IMR-90 (cell line): ENCODE measurements around the gene FHDC1. TPM values are rescaled to one million over a fixed set of nuclear protein-coding genes. Genes with fewer than 3 reads are reported as not detected.

Experiments used
- ATAC-seq: fragments of 200-7000 bp; cut with Tn5 transposase; 2 replicates; pipeline ENCODE4 v1.9.1; 2020; ENCODE audit warnings: low read depth, mild to moderate bottlenecking, moderate library complexity
- BruUV-seq: library from RNA; stranded (reverse); fragments of 400-500 nt; replicated peaks from 2 replicates; lab custom pipeline; 2021; lab: Mats Ljungman, UMichigan
- CTCF ChIA-PET: fragments of 300-600 bp; formaldehyde crosslinking; extraction: SDS; loops from one replicate; lab custom pipeline; 2021; ENCODE audit warnings: antibody characterized with exemption; lab: Yijun Ruan, JAX
- POLR2A ChIA-PET: fragments of 300-600 bp; sonication (Branson Sonifier 250); formaldehyde crosslinking; loops from one replicate; lab custom pipeline; 2022; ENCODE audit warnings: antibody characterized with exemption; ENCODE audit not compliant: unreplicated experiment; lab: Charles Lee
- DNase-seq: peaks from one replicate; pipeline ENCODE4 v3.0.0; 2013
- H2AFZ ChIP-seq: replicated peaks from 2 replicates; pipeline ENCODE3; 2013; ENCODE audit warnings: low read length, mild to moderate bottlenecking; ENCODE audit not compliant: poor library complexity
- H2AK5ac ChIP-seq: 2 replicates; pipeline ENCODE4 v1.6.1; 2013; ENCODE audit warnings: low read depth, low read length, inconsistent platforms
- H2AK9ac ChIP-seq: replicated peaks from 2 replicates; pipeline ENCODE3; 2013; ENCODE audit warnings: mild to moderate bottlenecking, low read depth, low read length, moderate library complexity; ENCODE audit not compliant: poor library complexity
- H2BK120ac ChIP-seq: 2 replicates; pipeline ENCODE4 v1.6.1; 2013; ENCODE audit warnings: low read depth, low read length, inconsistent platforms
- H2BK15ac ChIP-seq: 3 replicates; pipeline ENCODE4 v1.6.1; 2013; ENCODE audit warnings: low read depth, low read length, inconsistent platforms
- H2BK20ac ChIP-seq: 2 replicates; pipeline ENCODE4 v1.6.1; 2013; ENCODE audit warnings: low read depth, mild to moderate bottlenecking, inconsistent platforms, low read length, moderate library complexity
- H2BK5ac ChIP-seq: 2 replicates; pipeline ENCODE4 v1.6.1; 2013; ENCODE audit warnings: mild to moderate bottlenecking, low read depth, low read length, inconsistent platforms; ENCODE audit not compliant: poor library complexity, severe bottlenecking
- H3K14ac ChIP-seq: replicated peaks from 2 replicates; pipeline ENCODE4 v1.6.1; 2013; ENCODE audit warnings: low read depth, low read length, inconsistent platforms
- H3K18ac ChIP-seq: 2 replicates; pipeline ENCODE4 v1.6.1; 2013; ENCODE audit warnings: low read depth, low read length, control low read depth
- H3K23ac ChIP-seq: 2 replicates; pipeline ENCODE4 v1.6.1; 2013; ENCODE audit warnings: low read depth, low read length, inconsistent platforms
- H3K27ac ChIP-seq: 2 replicates; pipeline ENCODE4 v1.5.1; 2013; ENCODE audit warnings: mild to moderate bottlenecking, control low read depth, low read length; ENCODE audit not compliant: insufficient read depth
- H3K27me3 ChIP-seq: 2 replicates; pipeline ENCODE4 v1.6.1; 2013; ENCODE audit warnings: low read length; ENCODE audit not compliant: control insufficient read depth, insufficient read depth
- H3K36me3 ChIP-seq: 2 replicates; pipeline ENCODE4 v1.6.1; 2013; ENCODE audit warnings: low read length, mixed read lengths; ENCODE audit not compliant: control insufficient read depth, insufficient read depth
- H3K4ac ChIP-seq: 2 replicates; pipeline ENCODE4 v1.6.1; 2013; ENCODE audit warnings: low read depth, low read length, inconsistent platforms
- H3K4me1 ChIP-seq: 2 replicates; pipeline ENCODE4 v1.6.1; 2013; ENCODE audit warnings: low read length, mixed read lengths; ENCODE audit not compliant: control insufficient read depth, insufficient read depth
- H3K4me2 ChIP-seq: 2 replicates; pipeline ENCODE4 v1.6.1; 2013; ENCODE audit warnings: low read depth, mild to moderate bottlenecking, control low read depth, low read length, moderate library complexity
- H3K4me3 ChIP-seq: 2 replicates; pipeline ENCODE4 v1.5.1; 2013; ENCODE audit warnings: low read depth, mild to moderate bottlenecking, control low read depth, low read length, moderate library complexity; ENCODE audit not compliant: insufficient read depth
- H3K56ac ChIP-seq: 2 replicates; pipeline ENCODE4 v1.6.1; 2013; ENCODE audit warnings: low read length, inconsistent platforms; ENCODE audit not compliant: insufficient read depth; ENCODE audit errors: extremely low read depth
- H3K79me1 ChIP-seq, 2 experiments: 2 replicates each; pipeline ENCODE4 v1.6.1; 2013; ENCODE audit warnings: low read length in 2 of 2, inconsistent platforms in 1 of 2, low read depth in 1 of 2
- H3K9ac ChIP-seq: 2 replicates; pipeline ENCODE4 v1.6.1; 2013; ENCODE audit warnings: low read depth, low read length, control low read depth
- H3K9me1 ChIP-seq: 2 replicates; pipeline ENCODE4 v1.6.1; 2013; ENCODE audit warnings: low read length, inconsistent platforms; ENCODE audit not compliant: insufficient read depth
- H3K9me3 ChIP-seq: 2 replicates; pipeline ENCODE4 v1.6.1; 2013; ENCODE audit warnings: low read length; ENCODE audit not compliant: control insufficient read depth, insufficient read depth
- H4K20me1 ChIP-seq: 2 replicates; pipeline ENCODE4 v1.6.1; 2013; ENCODE audit warnings: low read length, inconsistent platforms; ENCODE audit not compliant: insufficient read depth
- H4K5ac ChIP-seq: 2 replicates; pipeline ENCODE4 v1.6.1; 2013; ENCODE audit warnings: mild to moderate bottlenecking, low read depth, low read length, control low read depth
- H4K8ac ChIP-seq, 2 experiments: 2 replicates each; pipeline ENCODE4 v1.6.1; 2013; ENCODE audit warnings: low read depth in 2 of 2, low read length in 2 of 2, control low read depth in 1 of 2, inconsistent platforms in 1 of 2
- H4K91ac ChIP-seq: 2 replicates; pipeline ENCODE4 v1.6.1; 2013; ENCODE audit warnings: low read depth, low read length, inconsistent platforms; ENCODE audit not compliant: insufficient read depth
- BHLHE40 ChIP-seq: fragments of 150-350 bp; IDR thresholded peaks from 2 replicates; pipeline ENCODE4 v1.6.1; 2016; ENCODE audit warnings: mild to moderate bottlenecking, low read depth, low read length
- CEBPB ChIP-seq: IDR thresholded peaks from 2 replicates; pipeline ENCODE4 v1.6.1; 2012; ENCODE audit warnings: low read depth, low read length, improper control_type of control experiment
- CHD1 ChIP-seq: IDR thresholded peaks from 2 replicates; pipeline ENCODE4 v1.6.1; 2012; ENCODE audit warnings: low read depth, low read length, improper control_type of control experiment
- FOS ChIP-seq: fragments of 150-350 bp; IDR thresholded peaks from 2 replicates; pipeline ENCODE4 v1.6.1; 2016; ENCODE audit warnings: low read depth, low read length
- MAFK ChIP-seq: IDR thresholded peaks from 2 replicates; pipeline ENCODE4 v1.6.1; 2012; ENCODE audit warnings: low read depth, low read length, improper control_type of control experiment
- MAZ ChIP-seq: IDR thresholded peaks from 2 replicates; pipeline ENCODE4 v1.6.1; 2012; ENCODE audit warnings: low read depth, mild to moderate bottlenecking, low read length, improper control_type of control experiment, moderate library complexity, borderline replicate concordance
- MXI1 ChIP-seq: IDR thresholded peaks from 2 replicates; pipeline ENCODE4 v1.6.1; 2012; ENCODE audit warnings: low read depth, mild to moderate bottlenecking, low read length, moderate library complexity, borderline replicate concordance
- NFE2L2 ChIP-seq: fragments of 150-350 bp; IDR thresholded peaks from 2 replicates; pipeline ENCODE4 v1.6.1; 2016; ENCODE audit warnings: low read depth, mild to moderate bottlenecking, low read length
- POLR2A ChIP-seq: IDR thresholded peaks from 2 replicates; pipeline ENCODE4 v1.6.1; 2012; ENCODE audit warnings: mild to moderate bottlenecking, low read depth, low read length
- RAD21 ChIP-seq: IDR thresholded peaks from 2 replicates; pipeline ENCODE4 v1.6.1; 2012; ENCODE audit warnings: low read length, improper control_type of control experiment
- RCOR1 ChIP-seq: IDR thresholded peaks from 2 replicates; pipeline ENCODE4 v1.6.1; 2012; ENCODE audit warnings: mild to moderate bottlenecking, low read length, improper control_type of control experiment; ENCODE audit not compliant: insufficient replicate concordance
- RFX5 ChIP-seq: IDR thresholded peaks from 2 replicates; pipeline ENCODE4 v1.8.0; 2012; ENCODE audit warnings: low read depth, mild to moderate bottlenecking, low read length, moderate library complexity
- SMC3 ChIP-seq: fragments of 150-350 bp; IDR thresholded peaks from 2 replicates; pipeline ENCODE4 v1.6.1; 2016; ENCODE audit warnings: low read depth, mild to moderate bottlenecking, antibody characterized with exemption, low read length, moderate library complexity
- WGBS, 2 experiments: methylation state at CpG; one replicate each; pipeline versions ENCODE4 v1.1.5 to v1.1.7; 2013; ENCODE audit warnings: missing lambda C conversion rate in 2 of 2; ENCODE audit not compliant: insufficient read length in 1 of 2; ENCODE audit errors: extremely low coverage in 2 of 2; 5-methylcytosine and 5-hydroxymethylcytosine counted together
- dilution Hi-C: fragments of 300-500 bp; cut with HindIII; formaldehyde crosslinking; loops from one replicate; pipeline ENCODE4 v1.14.3; 2018; ENCODE audit warnings: low sequenced_read_pairs; ENCODE audit not compliant: unreplicated experiment
- in situ Hi-C: fragments of 300-500 bp; cut with MboI; formaldehyde crosslinking; loops from 3 replicates; pipeline ENCODE4 v1.14.3; 2019; ENCODE audit warnings: low sequenced_read_pairs, inconsistent platforms, mixed read lengths
- intact Hi-C: fragments of 100-400 bp; cut with micrococcal nuclease; formaldehyde crosslinking; loops from 2 replicates; pipeline ENCODE4 v1.10.0; 2022
- polyA plus RNA-seq, 3 experiments: library from polyadenylated mRNA; depleted of rRNA; stranded (reverse); fragments of >200 nt; gene quantifications; 2 replicates each; pipeline ENCODE4 v1.2.3, GENCODE V29; 2012; ENCODE audit warnings: low replicate concordance in 1 of 3
- total RNA-seq: library from RNA; depleted of rRNA; stranded (reverse); fragments of >200 nt; gene quantifications from 2 replicates; pipeline ENCODE4 v1.2.3, GENCODE V29; 2012
- TF ChIP-seq, protein P1 (sequence below): conservative IDR thresholded peaks from 2 replicates; pipeline ENCODE4 v1.5.1; 2012; ENCODE audit warnings: mild to moderate bottlenecking, low read depth, low read length, improper control_type of control experiment
- TF ChIP-seq, protein P2 (sequence below): fragments of 150-350 bp; IDR thresholded peaks from 2 replicates; pipeline ENCODE4 v1.6.1; 2017; ENCODE audit warnings: mild to moderate bottlenecking, antibody characterized with exemption, low read length, low read depth
- TF ChIP-seq, protein P3 (sequence below): fragments of 150-350 bp; IDR thresholded peaks from 2 replicates; pipeline ENCODE4 v1.6.1; 2016; ENCODE audit warnings: low read depth, mild to moderate bottlenecking, low read length, moderate library complexity, borderline replicate concordance

The FHDC1 gene
- total and polyA plus RNA-seq, 2 of the 4 experiments (the other 2 are of a cell fraction) = under 0.01 to 0.09 TPM

DNA sequence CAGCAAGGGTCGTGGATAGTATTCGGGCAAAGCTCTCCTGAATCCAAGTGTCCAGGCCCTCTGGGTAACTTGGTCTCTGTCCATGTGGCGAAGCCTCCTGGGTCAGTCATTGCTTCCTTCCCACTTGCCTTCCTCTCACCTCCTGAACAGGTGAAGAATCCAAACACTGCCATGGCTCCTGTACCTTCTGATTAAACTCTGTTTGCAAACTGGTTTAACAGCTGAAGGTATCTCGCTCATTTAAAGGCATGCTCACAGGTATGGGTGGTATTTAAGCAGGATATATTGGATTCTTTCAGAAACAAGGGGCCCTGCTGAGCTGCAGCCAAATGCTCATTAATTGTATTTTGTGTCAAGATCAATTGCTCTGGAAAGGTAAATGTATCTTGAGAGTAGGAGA, 28.2 kb downstream of the FHDC1 start:
- in situ Hi-C loops = no loop called here
- no peak overlapping the region for H3K18ac ChIP-seq
- TF ChIP-seq FOS (no peak), MXI1 (no peak), RAD21 (no peak), NFE2L2 (no peak), RFX5 (no peak), RCOR1 (no peak), SMC3 (no peak), CEBPB (no peak), CHD1 (no peak), POLR2A (no peak), MAFK (no peak), BHLHE40 (no peak), MAZ (no peak)
- TF ChIP-seq, protein P1, sequence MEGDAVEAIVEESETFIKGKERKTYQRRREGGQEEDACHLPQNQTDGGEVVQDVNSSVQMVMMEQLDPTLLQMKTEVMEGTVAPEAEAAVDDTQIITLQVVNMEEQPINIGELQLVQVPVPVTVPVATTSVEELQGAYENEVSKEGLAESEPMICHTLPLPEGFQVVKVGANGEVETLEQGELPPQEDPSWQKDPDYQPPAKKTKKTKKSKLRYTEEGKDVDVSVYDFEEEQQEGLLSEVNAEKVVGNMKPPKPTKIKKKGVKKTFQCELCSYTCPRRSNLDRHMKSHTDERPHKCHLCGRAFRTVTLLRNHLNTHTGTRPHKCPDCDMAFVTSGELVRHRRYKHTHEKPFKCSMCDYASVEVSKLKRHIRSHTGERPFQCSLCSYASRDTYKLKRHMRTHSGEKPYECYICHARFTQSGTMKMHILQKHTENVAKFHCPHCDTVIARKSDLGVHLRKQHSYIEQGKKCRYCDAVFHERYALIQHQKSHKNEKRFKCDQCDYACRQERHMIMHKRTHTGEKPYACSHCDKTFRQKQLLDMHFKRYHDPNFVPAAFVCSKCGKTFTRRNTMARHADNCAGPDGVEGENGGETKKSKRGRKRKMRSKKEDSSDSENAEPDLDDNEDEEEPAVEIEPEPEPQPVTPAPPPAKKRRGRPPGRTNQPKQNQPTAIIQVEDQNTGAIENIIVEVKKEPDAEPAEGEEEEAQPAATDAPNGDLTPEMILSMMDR = no peak
- TF ChIP-seq, protein P2, sequence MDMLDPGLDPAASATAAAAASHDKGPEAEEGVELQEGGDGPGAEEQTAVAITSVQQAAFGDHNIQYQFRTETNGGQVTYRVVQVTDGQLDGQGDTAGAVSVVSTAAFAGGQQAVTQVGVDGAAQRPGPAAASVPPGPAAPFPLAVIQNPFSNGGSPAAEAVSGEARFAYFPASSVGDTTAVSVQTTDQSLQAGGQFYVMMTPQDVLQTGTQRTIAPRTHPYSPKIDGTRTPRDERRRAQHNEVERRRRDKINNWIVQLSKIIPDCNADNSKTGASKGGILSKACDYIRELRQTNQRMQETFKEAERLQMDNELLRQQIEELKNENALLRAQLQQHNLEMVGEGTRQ = no peak
- TF ChIP-seq, protein P3, sequence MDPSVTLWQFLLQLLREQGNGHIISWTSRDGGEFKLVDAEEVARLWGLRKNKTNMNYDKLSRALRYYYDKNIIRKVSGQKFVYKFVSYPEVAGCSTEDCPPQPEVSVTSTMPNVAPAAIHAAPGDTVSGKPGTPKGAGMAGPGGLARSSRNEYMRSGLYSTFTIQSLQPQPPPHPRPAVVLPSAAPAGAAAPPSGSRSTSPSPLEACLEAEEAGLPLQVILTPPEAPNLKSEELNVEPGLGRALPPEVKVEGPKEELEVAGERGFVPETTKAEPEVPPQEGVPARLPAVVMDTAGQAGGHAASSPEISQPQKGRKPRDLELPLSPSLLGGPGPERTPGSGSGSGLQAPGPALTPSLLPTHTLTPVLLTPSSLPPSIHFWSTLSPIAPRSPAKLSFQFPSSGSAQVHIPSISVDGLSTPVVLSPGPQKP = no peak
- no TSS peak for BruUV-seq
- H2BK5ac ChIP-seq = no peak overlapping the region
- H3K4me2 ChIP-seq = no peak overlapping the region
- H3K79me1 ChIP-seq = no peaks in the 10 kb centered on the region
- POLR2A ChIA-PET = no interaction called here
- H2BK20ac ChIP-seq = no peak overlapping the region
- peaks cover 6% of the 10 kb centered on the region; the same call in 1 of the 2 replicates for H3K4me1 ChIP-seq
- H3K9me3 ChIP-seq = no peaks in the 10 kb centered on the region
- H2BK120ac ChIP-seq = no peak overlapping the region
- no peak overlapping the region for H3K14ac ChIP-seq
- H2BK15ac ChIP-seq = no peak overlapping the region
- H2AK5ac ChIP-seq = no peak overlapping the region
- H2AFZ ChIP-seq = no peak overlapping the region
- no peak overlapping the region for H4K5ac ChIP-seq
- H4K91ac ChIP-seq = no peak overlapping the region
- no peak overlapping the region for H3K4ac ChIP-seq
- H3K27ac ChIP-seq = no peak overlapping the region
- 100% methylated on average over 2 of the region's 4 CpGs; no CpG with 5 or more reads in 1 of the 2 experiments for WGBS, 2 experiments
- dilution Hi-C loops = no loop called here
- DNase-seq (no peak), ATAC-seq (no peak)
- no peaks in the 10 kb centered on the region for H4K20me1 ChIP-seq
- no peaks in the 10 kb centered on the region for H3K36me3 ChIP-seq
- no peak overlapping the region for H3K4me3 ChIP-seq
- H3K27me3 ChIP-seq = 0 out of 2 replicates have a peak, but pooled peaks cover 2% of the 10 kb centered on the region
- H3K56ac ChIP-seq = no peak overlapping the region
- H3K9me1 ChIP-seq = no peaks in the 10 kb centered on the region; the same call in 1 of the 2 replicates
- no peak overlapping the region for H4K8ac ChIP-seq
- CTCF ChIA-PET = no interaction called here
- H2AK9ac ChIP-seq = no peak overlapping the region
- no peak overlapping the region for H3K23ac ChIP-seq
- no peak overlapping the region for H3K9ac ChIP-seq
- intact Hi-C loops = no loop called here
